NCI-H2227 (cell line): ENCODE measurements around the gene PITHD1.
A peak's percentile ranks its signal among the peaks of the same experiment; 100 is the strongest.
"Not testable (repeated sequence)": the region's sequence is repeated elsewhere in the genome, so short reads cannot be mapped to it uniquely, and the experiment has no call there.

Experiments used
- DNase-seq: peaks from one replicate; lab custom pipeline; 2025; ENCODE audit not compliant: unreplicated experiment; lab: John Stamatoyannopoulos, UW

Gene PITHD1

GRCh38 chr1:23797478-23798448, 19.5 kb downstream of the PITHD1 start:
- DNase-seq = no peak

DNA sequence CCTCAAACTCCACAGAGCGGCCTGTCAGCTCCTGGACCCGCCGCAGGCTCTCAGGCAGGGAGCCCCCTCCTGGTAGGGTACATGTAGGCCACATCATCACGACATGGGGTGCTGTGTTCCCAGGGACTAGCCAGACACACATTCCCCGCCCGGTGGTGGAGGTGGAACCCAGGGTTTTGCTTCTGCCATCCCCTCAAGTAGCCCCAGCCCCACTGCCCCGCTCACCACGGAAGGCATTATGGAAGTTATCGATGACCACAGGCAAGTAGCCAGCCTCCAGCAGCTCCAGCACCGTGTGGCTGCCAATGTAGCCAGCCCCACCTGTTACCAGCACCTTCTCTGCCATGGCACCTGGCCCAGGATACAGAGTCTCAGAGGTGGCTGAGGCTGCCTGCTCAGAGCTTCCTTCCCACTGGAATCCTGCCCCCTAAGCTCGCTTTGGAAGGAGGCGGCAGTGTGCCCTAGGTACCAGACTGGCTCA, 20.5 kb downstream of the PITHD1 start:
- DNase-seq = no peak

- no peak for DNase-seq
These were observed 21.0 kb downstream of the PITHD1 start for GRCh38 chr1:23799255-23799569.

- peak; percentile 65 for DNase-seq
These were observed 21.6 kb downstream of the PITHD1 start for GRCh38 chr1:23799570-23800399.

DNA sequence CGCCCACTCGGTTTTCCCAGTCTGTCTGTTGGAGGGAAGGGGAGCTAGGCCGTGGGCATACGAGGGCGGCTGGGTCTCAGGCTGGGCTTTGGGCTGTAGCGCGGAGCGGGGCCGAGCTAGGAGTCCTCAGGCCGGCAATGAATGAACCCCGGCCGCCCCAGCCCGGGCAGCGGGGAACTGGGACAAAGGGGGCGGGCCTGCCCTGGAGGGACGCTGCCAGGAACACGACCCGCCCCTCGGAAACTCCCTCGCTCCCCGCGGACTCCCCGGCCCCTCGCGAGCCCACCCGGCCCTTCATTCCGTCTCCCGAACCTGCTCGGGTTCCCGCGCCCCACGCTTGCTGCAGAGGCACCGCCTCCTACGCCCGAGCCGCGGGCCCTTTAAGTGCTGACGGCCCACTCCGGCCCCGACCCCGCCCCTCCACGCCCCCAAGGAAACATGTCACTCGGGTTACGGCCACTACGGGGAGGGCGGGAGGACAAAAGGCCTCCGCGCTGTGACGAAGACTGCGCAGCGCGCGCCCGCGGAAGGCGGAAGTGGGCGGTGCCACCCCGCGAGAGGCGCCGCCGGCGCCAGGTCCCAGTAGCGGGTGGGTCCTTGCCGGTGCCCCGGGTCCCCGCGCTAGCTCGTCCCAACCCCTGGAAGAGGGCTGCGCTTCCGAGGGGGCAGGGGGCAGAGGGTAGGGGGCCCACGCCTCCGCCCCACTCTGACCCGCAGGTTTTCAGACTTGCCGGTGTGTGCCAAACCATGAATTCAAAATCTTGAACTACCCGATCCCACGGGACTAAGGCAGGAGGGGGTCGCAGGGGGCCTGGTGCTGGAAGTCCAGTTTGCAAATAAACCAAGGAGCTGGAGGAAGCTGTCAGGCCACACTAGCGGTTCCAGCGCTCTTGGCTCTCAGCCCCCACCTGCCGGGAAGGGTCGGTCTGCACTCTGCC, 22.5 kb downstream of the PITHD1 start, which contains the start of gene GALE:
Gene GALE, minus strand, starts transcription at position 355 of the 938 bp plus-strand sequence. CDS start 1,747 bp downstream, outside the sequence.
- DNase-seq = peak; percentile 96

DNA sequence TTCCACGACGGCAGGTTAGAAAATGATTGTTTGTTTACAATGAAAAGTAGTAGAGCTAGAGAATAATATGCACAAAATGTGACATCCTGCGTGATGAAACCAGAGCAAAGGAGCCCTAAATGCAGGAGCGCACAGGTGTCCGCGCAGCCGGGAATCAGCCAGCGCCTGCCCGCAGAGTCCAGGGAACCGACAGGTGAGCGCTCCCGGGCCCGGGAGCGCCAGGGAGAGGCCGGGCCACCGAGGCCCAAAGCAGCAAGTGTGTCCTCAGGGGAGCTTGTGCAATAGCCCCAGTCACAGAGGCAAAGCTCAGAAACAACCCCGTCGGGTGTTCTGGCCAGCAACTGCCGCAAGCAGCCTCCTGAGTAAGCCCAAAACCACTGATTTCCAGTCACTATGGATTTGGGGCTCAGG, 23.1 kb downstream of the PITHD1 start:
- peak; percentile 57 for DNase-seq

DNA sequence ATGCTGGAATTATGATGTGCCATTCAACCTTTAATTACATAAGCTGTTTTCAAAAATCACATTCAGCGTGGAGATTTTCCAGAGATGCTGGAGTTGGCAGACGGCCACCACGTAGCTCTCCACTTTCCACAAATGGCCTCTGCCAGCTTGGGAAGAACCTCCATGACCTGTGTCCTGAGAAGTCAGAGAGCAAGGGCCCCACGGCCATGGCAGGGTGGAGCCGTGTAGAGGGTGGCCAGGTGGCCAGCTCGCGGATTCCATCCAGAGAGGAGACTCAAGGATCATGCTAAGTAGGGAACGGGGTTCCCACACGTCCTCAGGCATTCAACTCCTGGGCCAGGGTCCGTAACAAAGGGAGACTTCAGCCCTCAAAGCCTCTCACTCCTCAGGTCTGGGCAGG, 23.7 kb downstream of the PITHD1 start:
- DNase-seq = peak; percentile 28

GRCh38 chr1:23802809-23803342, 24.7 kb downstream of the PITHD1 start:
- not testable (repeated sequence) for DNase-seq

DNA sequence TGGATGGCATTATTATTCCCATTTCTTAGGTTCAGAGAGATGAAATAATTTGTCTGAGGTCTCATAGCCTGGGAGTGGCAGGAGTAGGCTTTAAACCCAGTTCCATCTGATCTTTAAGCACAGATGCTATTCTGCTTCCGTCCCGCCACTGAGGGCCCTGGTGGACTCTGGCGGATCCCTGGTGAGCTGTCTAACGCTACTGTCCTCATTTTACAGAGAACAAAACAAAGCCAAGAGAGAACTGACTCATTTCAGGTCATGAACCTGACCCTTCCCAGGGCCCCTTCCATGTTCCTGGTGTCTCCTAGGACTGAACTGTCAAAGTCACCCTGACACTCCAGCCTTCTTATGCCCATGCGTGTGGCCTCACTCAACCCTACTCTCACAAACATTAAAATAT, 25.5 kb downstream of the PITHD1 start:
- no peak for DNase-seq

DNA sequence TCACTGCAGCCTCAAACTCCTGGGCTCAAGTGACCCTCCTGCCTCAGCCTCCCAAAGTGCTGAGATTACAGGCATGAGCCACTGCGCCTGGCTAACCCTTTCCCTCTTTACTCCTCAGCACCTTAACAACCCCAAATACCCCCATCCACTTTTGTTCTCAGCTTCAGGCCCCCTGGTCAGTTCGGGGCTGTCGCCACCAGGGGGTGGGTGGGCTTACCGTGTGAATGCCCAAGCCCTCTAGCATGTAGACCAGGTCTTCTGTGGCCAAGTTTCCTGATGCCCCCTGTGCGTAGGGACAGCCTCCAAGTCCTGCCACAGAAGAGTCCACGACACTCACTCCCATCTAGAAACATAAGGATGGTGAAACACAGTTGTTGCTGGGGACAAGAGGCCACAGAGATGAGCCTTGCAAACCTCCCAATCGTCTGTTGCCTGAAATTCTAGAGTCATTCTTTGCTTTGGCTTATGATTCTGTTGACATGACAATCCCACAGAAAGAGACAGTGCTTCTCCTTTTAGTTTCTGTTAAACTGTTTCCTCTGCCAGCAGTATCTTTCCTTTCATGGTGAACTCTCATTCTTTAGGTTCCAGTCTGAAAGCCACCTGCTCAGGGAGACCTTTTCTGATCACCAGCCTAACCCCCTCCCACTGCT, 26.1 kb downstream of the PITHD1 start:
- no peak for DNase-seq

DNA sequence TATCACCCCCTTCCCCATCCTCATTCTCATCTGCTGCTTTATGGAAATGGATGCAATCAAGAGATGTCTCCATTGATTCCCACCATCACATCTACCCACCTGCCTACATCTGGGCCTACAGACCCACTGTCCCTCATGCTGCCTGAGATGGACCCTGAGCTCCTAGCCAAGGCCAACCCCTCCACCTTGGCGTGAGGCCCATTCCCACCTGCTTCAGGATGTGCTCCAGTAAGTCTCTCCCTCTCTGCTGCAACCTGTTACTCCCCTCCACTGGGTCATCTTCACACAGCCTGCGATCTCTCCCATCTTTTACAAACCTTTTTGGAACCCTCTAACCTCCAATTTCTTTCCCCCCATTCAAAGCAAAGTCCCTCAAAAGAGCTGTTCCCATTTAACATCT, 26.8 kb downstream of the PITHD1 start:
- no peak for DNase-seq

GRCh38 chr1:23806280-23806679, 28.1 kb downstream of the PITHD1 start:
- no peak for DNase-seq

- no peak for DNase-seq
These were observed 29.2 kb downstream of the PITHD1 start for GRCh38 chr1:23807453-23807852.

DNA sequence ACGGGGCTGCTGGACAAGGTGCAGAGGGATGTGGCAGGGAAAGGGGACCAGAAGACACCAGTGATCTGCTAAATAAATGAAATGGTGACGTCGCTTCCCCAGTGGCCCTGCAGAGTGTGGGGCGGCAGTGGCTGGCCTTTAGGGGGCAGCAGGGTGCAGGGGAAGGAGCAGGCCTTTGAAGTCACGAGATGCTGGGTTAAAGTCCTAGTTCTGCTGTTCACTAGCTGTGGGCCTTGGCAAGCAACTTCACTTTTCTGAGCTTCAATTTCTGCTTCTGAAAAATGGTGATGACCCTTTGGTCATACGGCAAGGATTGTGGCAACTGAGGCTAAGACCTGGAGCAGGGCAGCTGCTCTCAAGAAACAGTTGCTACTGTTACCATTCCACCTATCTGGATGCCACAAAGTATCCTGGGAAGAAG, 31.5 kb downstream of the PITHD1 start:
- peak; percentile 72 for DNase-seq

DNA sequence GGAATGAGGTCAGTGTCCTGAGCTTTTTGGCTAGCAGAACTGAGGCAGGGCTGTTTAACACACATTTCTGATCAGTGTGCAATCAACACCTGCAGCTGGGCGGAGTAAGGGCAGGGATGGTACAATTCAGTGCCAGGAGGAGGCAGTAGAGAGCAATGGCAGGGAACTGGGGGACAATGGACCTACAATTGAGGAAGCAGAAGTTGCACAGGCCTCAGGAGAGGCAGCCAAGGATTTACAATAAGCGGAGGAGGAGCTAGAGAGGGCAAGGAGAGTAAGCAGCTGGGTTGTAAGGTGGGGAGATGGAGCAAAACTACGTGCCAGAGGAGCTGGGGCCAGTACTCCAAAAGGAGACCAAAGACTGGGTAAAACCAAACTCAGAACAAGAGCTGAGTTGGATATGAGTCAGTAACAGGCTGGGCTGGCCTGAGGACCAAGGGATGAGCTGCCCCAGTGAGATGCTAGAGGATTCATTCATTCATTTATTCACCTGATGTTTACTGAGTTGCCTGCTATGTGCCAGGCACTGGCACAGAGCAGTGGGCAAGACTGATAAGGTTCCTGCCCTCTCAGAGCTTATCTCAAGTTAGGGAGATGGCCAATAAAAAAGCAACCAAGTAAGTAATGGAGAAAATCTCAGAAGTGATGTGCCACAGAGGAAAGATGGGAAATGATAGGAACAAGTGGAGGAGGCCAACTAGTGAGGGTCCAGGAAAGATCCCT, 32.8 kb downstream of the PITHD1 start:
- peak; percentile 52 for DNase-seq

DNA sequence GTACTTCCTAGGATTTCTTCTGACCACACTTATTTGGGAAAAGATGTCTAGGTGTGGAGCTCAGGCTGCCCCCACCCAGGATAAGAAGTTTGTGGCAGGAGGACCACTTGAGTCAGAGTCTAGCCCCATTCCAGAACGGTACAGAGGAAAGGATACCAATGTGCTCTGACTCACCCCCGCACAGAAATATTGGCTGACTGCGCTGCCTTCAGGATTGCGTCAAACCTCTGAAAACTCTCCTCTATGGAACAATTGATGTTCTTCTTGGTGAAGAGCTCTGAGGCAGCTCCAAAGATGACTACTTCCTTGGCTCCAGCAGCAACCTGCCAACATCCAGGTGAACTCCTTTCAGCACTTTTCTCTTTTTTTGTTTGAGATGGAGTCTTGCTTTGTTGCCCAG, 35.8 kb downstream of the PITHD1 start:
- no peak for DNase-seq

GRCh38 chr1:23816361-23816760, 38.1 kb downstream of the PITHD1 start:
- DNase-seq = no peak

DNA sequence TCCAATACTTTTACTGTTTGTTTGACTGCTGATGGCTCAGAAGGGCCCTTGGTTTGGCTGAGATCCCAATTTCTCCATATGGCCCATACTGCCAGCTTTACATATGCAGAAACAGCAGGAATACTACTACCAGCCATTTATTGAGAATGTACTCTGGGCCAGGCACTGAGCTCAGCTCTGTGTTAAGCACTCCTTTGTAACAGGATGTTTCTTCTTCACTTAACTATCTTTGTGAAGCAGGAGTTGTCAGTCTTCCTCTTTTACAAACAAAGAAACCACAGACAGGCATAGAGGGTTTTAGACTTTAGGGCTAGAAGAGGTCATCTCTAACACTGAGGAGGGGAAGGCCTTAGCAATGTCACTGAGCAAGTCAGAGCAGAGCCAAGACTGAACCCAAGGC, 38.7 kb downstream of the PITHD1 start:
- DNase-seq = no peak

DNA sequence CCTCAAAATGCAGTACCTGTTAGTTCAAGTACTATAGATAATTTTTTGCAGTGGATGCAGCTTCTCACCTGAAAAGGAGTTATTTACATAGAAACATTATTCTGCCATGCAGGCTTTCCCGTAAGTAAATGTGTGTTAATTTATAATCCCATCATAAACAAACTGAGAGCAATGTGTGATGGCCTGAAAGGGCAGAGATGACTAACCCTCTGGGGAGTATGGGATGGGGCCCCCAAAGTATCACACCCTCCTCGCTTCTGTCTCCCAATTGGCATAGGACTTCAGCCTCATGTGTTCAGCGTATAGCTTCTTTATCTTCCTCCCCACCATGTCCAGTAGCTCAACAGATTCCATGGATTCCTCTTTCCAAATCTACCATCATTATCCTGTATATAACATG, 39.4 kb downstream of the PITHD1 start:
- DNase-seq = no peak
